K562 (cell line): ENCODE data around the gene ARV1. TPM values are rescaled to one million over a fixed set of nuclear protein-coding genes. Genes with fewer than 3 reads are reported as not detected.

ENCODE experiments used
- ARID4B ChIP-seq: sonication (generic); formaldehyde crosslinking; IDR thresholded peaks from 2 replicates; pipeline ENCODE4 v1.8.0; 2022; ENCODE audit warnings: mild to moderate bottlenecking, missing genetic modification reagents
- ATF2 ChIP-seq: sonication (generic); formaldehyde crosslinking; IDR thresholded peaks from 2 replicates; pipeline ENCODE4 v1.8.1; 2022; ENCODE audit warnings: missing genetic modification reagents
- CEBPZ ChIP-seq: fragments of 150-350 bp; IDR thresholded peaks from 2 replicates; pipeline ENCODE4 v1.6.1; 2014; ENCODE audit warnings: low read depth, mild to moderate bottlenecking, low read length, borderline replicate concordance
- MAZ ChIP-seq, 2 experiments: fragments of 450-650 bp in 1 of 2; sonication (generic) in 1 of 2; formaldehyde crosslinking; IDR thresholded peaks in 1 of 2; conservative IDR thresholded peaks in 1 of 2; 2 replicates each; pipeline versions ENCODE4 v1.4.0 to v1.5.0; 2020; ENCODE audit warnings: mild to moderate bottlenecking in 1 of 2, missing genetic modification reagents in 1 of 2
- RBM14 ChIP-seq: fragments of 200-400 bp; formaldehyde crosslinking; IDR thresholded peaks from 2 replicates; pipeline ENCODE4 v1.6.1; 2018; ENCODE audit warnings: low read depth, mild to moderate bottlenecking, low read length, moderate library complexity, borderline replicate concordance; ENCODE audit not compliant: insufficient read depth
- SMAD1 ChIP-seq: fragments of 150-350 bp; IDR thresholded peaks from 2 replicates; pipeline ENCODE4 v1.6.1; 2014; ENCODE audit warnings: low read length, low read depth; ENCODE audit not compliant: partially characterized antibody
- ZNF277 ChIP-seq: fragments of 250-450 bp; sonication (Bioruptor Pico); IDR thresholded peaks from 2 replicates; pipeline ENCODE4 v1.8.0; 2022; ENCODE audit warnings: inconsistent platforms, mild to moderate bottlenecking, moderate library complexity, borderline replicate concordance
- polyA plus RNA-seq, 8 experiments: library from polyadenylated mRNA; depleted of rRNA in 4 of 8; stranded (reverse) in 5 of 8; unstranded in 3 of 8; fragments of >200 nt; fragmentation: Nextera tagmentation in 2 of 8; fragmentation: Illumina TruSeq in 1 of 8; extraction: Ambion mirVana in 2 of 8; extraction: Trizol in 1 of 8; gene quantifications; 2 replicates each; pipeline versions ENCODE4 v1.2.1 to v1.2.3, GENCODE V29; 2011 to 2014; ENCODE audit warnings: inconsistent platforms in 1 of 8, missing spikeins in 1 of 8
- total RNA-seq, 7 experiments: library from RNA; depleted of rRNA in 6 of 7; stranded (reverse); fragments of >200 nt in 6 of 7; fragmentation: Illumina TruSeq in 2 of 7; extraction: Trizol in 2 of 7; gene quantifications; 2 replicates each; pipeline versions ENCODE4 v1.2.1 to v1.2.3, GENCODE V29; 2011 to 2021; ENCODE audit warnings: low replicate concordance in 1 of 7

ARV1 gene
- total and polyA plus RNA-seq, 9 of the 15 experiments (the other 6 are each of a cell fraction or from before 2014, with no cell fraction given) = 54.8 to 139 (median 74.0) TPM

GRCh38 chr1:231039161-231040018 lies 60.5 kb downstream of the ARV1 start (continued):
- TF ChIP-seq MAZ (CRISPR knock-in tag; conservative IDR thresholded peaks at IDR 0.05 in 1 of 2, IDR thresholded peaks at IDR 0.05 in 1 of 2) (peak; percentile 34 to 53), RBM14 (peak; percentile 89; the same call in 1 of the 2 replicates), ATF2 (no peak), CEBPZ (no peak), ARID4B (CRISPR knock-in tag) (peak; percentile 39; the same call in 1 of the 2 replicates), ZNF277 (CRISPR knock-in tag) (no peak), SMAD1 (no peak)
